Karpas-422 (cell line): ENCODE results near the gene NFATC1. TPM values are rescaled to one million over a fixed set of nuclear protein-coding genes. Genes with fewer than 3 reads are reported as not detected.

Experiments used
- DNase-seq: peaks from one replicate; pipeline ENCODE4 v3.0.0-alpha.2; 2015
- H2AFZ ChIP-seq: fragments of 200-600 bp; sonication (generic); 2 replicates; pipeline ENCODE4 v1.6.1; 2014; ENCODE audit warnings: antibody characterized with exemption, low read length, mixed read lengths
- H3K27ac ChIP-seq: fragments of 200-600 bp; sonication (generic); 2 replicates; pipeline ENCODE4 v1.5.1; 2014; ENCODE audit warnings: mild to moderate bottlenecking, low read length, moderate library complexity
- H3K27me3 ChIP-seq: fragments of 200-600 bp; sonication (generic); 2 replicates; pipeline ENCODE4 v1.6.1; 2014; ENCODE audit warnings: low read length, mixed read lengths
- H3K36me3 ChIP-seq: fragments of 200-600 bp; sonication (generic); 2 replicates; pipeline ENCODE4 v1.6.1; 2014; ENCODE audit warnings: low read length, mixed read lengths; ENCODE audit not compliant: insufficient read depth
- H3K4me1 ChIP-seq: fragments of 200-600 bp; sonication (generic); 2 replicates; pipeline ENCODE4 v1.6.1; 2014; ENCODE audit warnings: mild to moderate bottlenecking, low read length, mixed read lengths
- H3K4me2 ChIP-seq: fragments of 200-600 bp; sonication (generic); 2 replicates; pipeline ENCODE4 v1.6.1; 2014; ENCODE audit warnings: low read length, low read depth, mild to moderate bottlenecking; ENCODE audit not compliant: poor library complexity, severe bottlenecking
- H3K4me3 ChIP-seq: fragments of 200-600 bp; sonication (generic); 2 replicates; pipeline ENCODE4 v1.5.1; 2014; ENCODE audit warnings: mild to moderate bottlenecking, antibody characterized with exemption, low read length, mixed read lengths
- H3K79me2 ChIP-seq: fragments of 200-600 bp; sonication (generic); 2 replicates; pipeline ENCODE4 v1.6.1; 2014; ENCODE audit warnings: mild to moderate bottlenecking, low read length, mixed read lengths
- H3K9ac ChIP-seq: fragments of 200-600 bp; sonication (generic); 2 replicates; pipeline ENCODE4 v1.6.0; 2014; ENCODE audit warnings: low read length
- H3K9me2 ChIP-seq: fragments of 200-600 bp; sonication (generic), shearing (Covaris generic); replicated peaks from 2 replicates; pipeline ENCODE4 v1.6.0; 2014; ENCODE audit warnings: mild to moderate bottlenecking, low read length, moderate library complexity; ENCODE audit not compliant: insufficient read depth
- H3K9me3 ChIP-seq: fragments of 300-700, 200-600 bp; sonication (generic); 2 replicates; pipeline ENCODE4 v1.6.1; 2014; ENCODE audit warnings: low read length, mixed read lengths
- H4K20me1 ChIP-seq: fragments of 200-600 bp; sonication (generic); 2 replicates; pipeline ENCODE4 v1.6.1; 2014; ENCODE audit warnings: mild to moderate bottlenecking, antibody characterized with exemption, low read length, low read depth; ENCODE audit not compliant: insufficient read depth
- total RNA-seq: library from RNA; depleted of rRNA; stranded (reverse); fragments of >200 nt; shearing (Covaris generic); gene quantifications from 2 replicates; pipeline ENCODE4 v1.2.3, GENCODE V29; 2014; ENCODE audit warnings: low replicate concordance

Gene NFATC1
- total RNA-seq, 1 experiment from 2014 or later: 46.1 TPM

DNA sequence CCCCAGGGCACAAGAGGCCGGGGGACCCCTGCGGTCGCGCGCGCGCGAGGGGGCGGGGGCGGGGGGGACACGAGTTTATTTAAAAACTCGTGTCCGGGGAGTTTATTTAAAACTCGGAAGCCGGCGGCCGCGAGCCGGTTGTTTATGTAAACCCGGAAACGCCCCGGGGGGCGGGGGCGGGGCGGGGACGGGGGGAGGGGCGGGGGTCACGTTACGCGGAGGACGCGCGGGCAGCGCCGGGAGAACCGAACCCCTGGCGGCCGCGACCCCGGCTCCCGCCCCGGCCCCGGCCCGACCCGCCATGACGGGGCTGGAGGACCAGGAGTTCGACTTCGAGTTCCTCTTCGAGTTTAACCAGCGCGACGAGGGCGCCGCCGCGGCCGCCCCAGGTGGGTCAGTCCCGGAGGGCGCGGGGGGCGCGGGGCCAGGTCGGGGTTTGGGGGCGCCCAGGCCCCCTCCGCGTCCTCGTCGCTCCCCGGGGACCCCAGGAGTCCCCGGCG, 4.4 kb downstream of the NFATC1 start:
- peaks cover 76% of the 10 kb centered on the region for H3K4me1 ChIP-seq
- peak overlapping the region; percentile 98 for H3K4me2 ChIP-seq
- H3K9ac ChIP-seq: peak overlapping the region; percentile 96
- peak overlapping the region; percentile 89 for H3K4me3 ChIP-seq
- no peaks in the 10 kb centered on the region for H3K9me2 ChIP-seq
- peaks cover 80% of the 10 kb centered on the region for H3K79me2 ChIP-seq
- H4K20me1 ChIP-seq: peaks cover 7% of the 10 kb centered on the region; the same call in 1 of the 2 replicates
- H3K27me3 ChIP-seq: no peaks in the 10 kb centered on the region
- peaks cover 8% of the 10 kb centered on the region; the same call in 1 of the 2 replicates for H3K36me3 ChIP-seq
- peak; percentile 88 for DNase-seq
- no peaks in the 10 kb centered on the region for H3K9me3 ChIP-seq
- H3K27ac ChIP-seq: peak overlapping the region; percentile 90
- H2AFZ ChIP-seq: 0 out of 2 replicates have a peak overlapping the region, but pooled peaks have one; percentile 78

DNA sequence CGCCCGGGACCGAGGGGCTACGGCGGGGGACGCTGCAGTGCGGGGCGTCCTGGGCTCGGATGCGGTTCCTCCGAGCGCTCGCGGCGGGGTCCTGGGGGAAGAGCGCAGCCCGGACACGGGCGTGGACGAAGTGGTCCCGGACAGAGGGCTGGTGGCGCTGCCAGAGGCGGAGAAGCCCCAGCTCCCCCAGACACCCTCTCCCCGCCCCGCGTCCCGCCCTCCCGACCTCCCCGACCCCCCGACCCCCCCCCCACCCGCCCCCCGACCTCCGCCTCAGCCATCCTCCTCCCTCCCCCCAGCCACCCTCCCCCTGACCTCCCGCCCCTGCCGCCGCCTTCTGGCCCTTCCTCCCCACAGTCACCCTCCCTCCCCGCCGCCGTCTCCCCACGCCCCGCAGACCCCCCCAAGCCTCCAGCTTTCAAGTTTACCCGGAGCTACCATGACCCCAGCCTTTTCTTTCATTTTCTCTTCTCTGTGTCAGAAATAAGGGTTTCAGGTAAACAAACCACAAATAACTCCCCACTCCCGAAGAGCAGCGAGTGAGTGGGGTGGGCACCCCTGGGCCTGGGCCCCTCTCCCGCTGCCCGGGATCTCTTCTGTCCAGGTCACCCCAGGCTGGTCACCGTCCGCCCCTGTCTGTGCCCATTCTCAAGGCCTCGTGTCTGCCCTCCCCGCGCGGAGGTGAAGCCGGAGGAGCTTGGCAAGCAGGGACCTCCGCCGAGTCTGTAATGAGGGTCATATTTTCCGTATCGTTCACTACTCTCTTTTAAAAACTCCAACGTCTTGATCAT, 5.1 kb downstream of the NFATC1 start:
- peak overlapping the region; percentile 89 for H3K4me3 ChIP-seq
- no peaks in the 10 kb centered on the region for H3K9me2 ChIP-seq
- peak overlapping the region; percentile 90 for H3K27ac ChIP-seq
- peaks cover 8% of the 10 kb centered on the region; the same call in 1 of the 2 replicates for H3K36me3 ChIP-seq
- peaks cover 82% of the 10 kb centered on the region for H3K4me1 ChIP-seq
- H3K4me2 ChIP-seq: peak overlapping the region; percentile 85
- H3K9ac ChIP-seq: peak overlapping the region; percentile 92
- peaks cover 11% of the 10 kb centered on the region; the same call in 1 of the 2 replicates for H4K20me1 ChIP-seq
- no peak overlapping the region for H2AFZ ChIP-seq
- peaks cover 87% of the 10 kb centered on the region for H3K79me2 ChIP-seq
- peak; percentile 81 for DNase-seq
- no peaks in the 10 kb centered on the region for H3K27me3 ChIP-seq
- H3K9me3 ChIP-seq: no peaks in the 10 kb centered on the region

DNA sequence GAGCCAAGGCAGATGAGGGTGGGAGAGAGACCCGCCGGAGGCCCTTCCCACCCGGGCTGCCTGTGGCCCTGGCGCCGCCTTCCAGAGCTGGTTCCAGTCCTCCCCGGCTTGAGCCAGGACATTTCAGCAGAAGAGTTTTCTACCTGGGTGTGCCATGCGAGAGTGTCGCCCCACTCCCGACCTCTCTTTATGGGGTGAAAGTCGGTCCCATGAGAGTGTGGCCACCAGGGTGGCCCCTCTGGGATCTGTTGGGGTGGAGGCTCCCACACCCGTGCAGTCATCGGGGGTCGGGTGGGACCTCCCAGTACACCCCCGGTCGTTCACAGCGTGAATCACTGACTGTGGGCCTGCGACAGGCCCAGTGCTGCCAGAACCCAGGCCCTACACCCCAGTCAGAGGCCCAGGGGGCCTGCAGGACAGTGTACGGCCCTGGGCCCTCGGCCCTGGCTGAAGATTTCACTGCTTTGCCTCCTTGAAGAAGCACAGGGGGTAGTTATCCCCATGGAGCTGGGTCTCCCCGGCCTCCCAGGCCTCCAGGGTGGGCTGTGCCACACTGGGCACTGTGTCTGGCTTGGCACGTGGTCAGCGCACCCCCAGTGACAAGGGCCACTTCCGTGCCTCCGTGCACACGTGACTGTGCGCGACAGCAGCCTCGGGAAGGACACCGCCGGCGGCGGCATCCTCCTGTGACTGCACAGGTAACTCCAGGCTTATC, 5.9 kb downstream of the NFATC1 start:
- Histone ChIP-seq H3K27me3 (no peaks in the 10 kb centered on the region), H3K4me3 (peak overlapping the region; percentile 71), H3K9me2 (no peaks in the 10 kb centered on the region), H4K20me1 (peaks cover 19% of the 10 kb centered on the region), H3K4me1 (peaks cover 86% of the 10 kb centered on the region), H2AFZ (no peak overlapping the region), H3K27ac (peak overlapping the region; percentile 90), H3K36me3 (peaks cover 8% of the 10 kb centered on the region; the same call in 1 of the 2 replicates), H3K4me2 (peak overlapping the region; percentile 85), H3K9me3 (no peaks in the 10 kb centered on the region), H3K79me2 (peaks cover 94% of the 10 kb centered on the region), H3K9ac (peak overlapping the region; percentile 81)
- DNase-seq: peak; percentile 59

DNA sequence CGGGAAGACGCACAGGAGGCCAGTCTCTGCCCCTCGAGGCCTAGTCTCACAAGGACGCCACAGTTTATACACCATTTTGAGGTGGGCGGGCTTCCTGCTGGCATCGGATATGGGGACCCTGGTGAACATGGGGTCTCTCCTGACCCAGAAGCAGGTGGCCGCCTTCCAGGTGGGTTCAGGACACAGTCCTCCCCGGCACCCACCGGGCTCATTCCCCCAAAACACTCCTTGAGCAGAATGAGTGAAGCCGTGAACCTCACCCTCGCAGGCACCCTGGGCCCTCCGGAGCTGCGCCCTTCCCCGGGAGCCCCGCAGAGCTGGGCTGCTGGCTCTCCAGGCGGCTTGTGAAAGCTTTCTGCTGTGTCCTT, 6.5 kb downstream of the NFATC1 start:
- Histone ChIP-seq H3K4me2 (peak overlapping the region; percentile 85), H4K20me1 (peaks cover 25% of the 10 kb centered on the region), H3K9me3 (no peaks in the 10 kb centered on the region), H3K79me2 (peaks cover 94% of the 10 kb centered on the region), H3K27ac (peak overlapping the region; percentile 90), H2AFZ (no peak overlapping the region), H3K36me3 (peaks cover 8% of the 10 kb centered on the region; the same call in 1 of the 2 replicates), H3K27me3 (no peaks in the 10 kb centered on the region), H3K4me1 (peaks cover 81% of the 10 kb centered on the region), H3K4me3 (peak overlapping the region; percentile 71), H3K9ac (peak overlapping the region; percentile 81), H3K9me2 (no peaks in the 10 kb centered on the region)
- DNase-seq: no peak

DNA sequence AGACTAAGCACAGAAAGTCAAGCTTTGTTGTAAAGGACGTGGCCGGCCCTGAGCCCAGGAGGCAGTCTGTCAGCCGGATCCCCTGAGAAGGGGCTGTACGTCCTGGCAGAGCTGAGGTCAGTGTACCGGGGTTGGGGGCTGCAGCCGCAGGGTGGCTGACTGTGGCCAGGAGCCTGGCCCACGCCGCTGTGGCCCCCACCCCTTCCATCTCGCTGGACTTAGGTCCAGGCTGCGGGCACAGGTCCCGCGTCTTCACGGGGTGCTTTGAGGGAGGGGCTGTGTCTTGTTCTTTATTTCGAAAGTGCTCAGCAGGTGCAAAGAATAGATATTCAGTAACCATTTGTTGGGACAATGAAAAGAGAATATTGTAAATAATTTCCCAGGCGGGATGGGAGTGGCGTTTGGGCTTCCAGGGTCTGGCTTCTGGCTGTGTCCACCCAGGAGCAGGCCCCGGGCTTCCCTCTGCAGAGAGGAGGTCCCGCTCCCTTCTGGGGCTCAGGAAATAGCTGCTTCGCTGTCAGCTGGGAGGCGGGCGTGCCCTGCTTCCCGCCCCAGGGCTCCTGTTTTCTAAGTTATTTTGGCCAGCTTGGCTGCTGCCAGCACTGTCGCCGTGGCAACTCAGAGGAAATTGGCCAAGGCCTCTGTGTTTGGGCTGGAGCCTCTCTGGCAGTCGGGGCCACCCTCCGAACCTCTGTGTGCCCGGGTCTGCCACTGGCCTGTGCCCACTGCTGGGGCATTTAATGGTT, 7.4 kb downstream of the NFATC1 start:
- Histone ChIP-seq H3K79me2 (peaks cover 94% of the 10 kb centered on the region), H3K4me2 (peak overlapping the region; percentile 85), H3K9me2 (no peaks in the 10 kb centered on the region), H3K27me3 (no peaks in the 10 kb centered on the region), H4K20me1 (peaks cover 19% of the 10 kb centered on the region), H3K27ac (peak overlapping the region; percentile 90), H3K9me3 (no peaks in the 10 kb centered on the region), H3K36me3 (peaks cover 4% of the 10 kb centered on the region; the same call in 1 of the 2 replicates), H3K9ac (peak overlapping the region; percentile 81), H3K4me3 (peak overlapping the region; percentile 71; the same call in 1 of the 2 replicates), H3K4me1 (peaks cover 71% of the 10 kb centered on the region), H2AFZ (no peak overlapping the region)
- no peak for DNase-seq

DNA sequence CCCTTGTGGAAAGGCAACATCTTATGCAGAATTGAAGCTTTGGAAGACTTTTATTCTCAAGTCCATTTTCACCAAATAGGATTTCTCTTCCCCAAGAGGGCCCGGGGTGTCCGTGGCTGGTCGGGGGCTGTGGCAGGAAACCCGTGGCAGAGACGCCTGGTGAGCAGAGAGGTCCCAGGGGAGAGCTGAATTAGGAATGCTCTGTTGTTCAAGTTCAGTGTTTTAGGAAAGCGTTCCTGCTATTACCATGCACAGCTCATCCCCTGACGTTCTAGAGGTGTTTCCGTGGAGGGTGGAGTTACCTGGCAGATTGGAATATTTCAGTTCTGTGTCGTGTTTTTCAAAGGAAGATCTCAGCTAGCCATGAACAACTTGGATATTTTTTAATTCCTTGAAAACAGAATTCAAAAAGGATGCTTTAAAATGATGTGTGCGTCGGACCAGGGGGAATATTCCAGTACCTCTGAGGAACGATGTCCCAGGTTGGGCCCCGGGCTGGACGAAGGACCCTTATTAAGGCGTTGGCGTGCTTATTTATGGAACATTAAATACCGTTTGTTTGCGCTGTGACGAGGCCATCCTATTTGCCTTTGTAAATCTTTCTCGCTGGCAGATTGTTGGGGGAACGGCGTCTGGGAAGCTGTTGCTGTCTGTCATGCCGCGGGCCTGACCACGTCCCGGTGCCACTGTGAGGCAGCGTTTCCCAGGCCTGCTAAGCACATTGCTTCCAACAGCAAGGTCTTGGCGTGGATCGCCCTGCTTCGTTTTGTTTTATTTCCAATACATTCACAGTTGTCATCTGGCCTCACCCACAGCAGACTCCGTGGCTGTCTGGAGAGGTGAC, 8.2 kb downstream of the NFATC1 start:
- peaks cover 63% of the 10 kb centered on the region for H3K4me1 ChIP-seq
- no peak for DNase-seq
- peaks cover 94% of the 10 kb centered on the region for H3K79me2 ChIP-seq
- peaks cover 19% of the 10 kb centered on the region for H4K20me1 ChIP-seq
- H3K27me3 ChIP-seq: no peaks in the 10 kb centered on the region
- H3K27ac ChIP-seq: peak overlapping the region; percentile 90
- H3K4me2 ChIP-seq: peak overlapping the region; percentile 85
- H2AFZ ChIP-seq: no peak overlapping the region
- H3K9me3 ChIP-seq: no peaks in the 10 kb centered on the region
- H3K4me3 ChIP-seq: no peak overlapping the region; the same call in 1 of the 2 replicates
- H3K9me2 ChIP-seq: no peaks in the 10 kb centered on the region
- H3K36me3 ChIP-seq: peaks cover 7% of the 10 kb centered on the region; the same call in 1 of the 2 replicates
- H3K9ac ChIP-seq: peak overlapping the region; percentile 81; the same call in 1 of the 2 replicates

DNA sequence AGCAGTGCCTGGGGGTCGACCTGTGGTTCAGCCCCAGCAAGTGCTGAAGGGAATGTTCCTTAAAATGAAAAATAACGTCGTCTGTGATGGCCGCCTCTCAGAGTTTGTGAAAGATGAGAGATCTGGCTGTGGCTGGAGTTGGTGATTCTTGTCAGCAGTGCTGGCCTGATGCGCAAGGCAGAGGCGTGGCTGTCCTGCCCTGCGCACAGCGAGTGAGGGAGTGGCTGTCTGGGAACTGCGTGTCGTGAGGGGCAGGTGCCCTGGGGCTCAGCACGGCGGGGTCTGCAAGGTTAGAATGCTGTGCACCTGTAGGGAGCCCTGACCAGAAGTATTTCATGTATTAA, 8.8 kb downstream of the NFATC1 start:
- Histone ChIP-seq H3K4me1 (peaks cover 57% of the 10 kb centered on the region), H3K4me2 (peak overlapping the region; percentile 62), H3K79me2 (peaks cover 94% of the 10 kb centered on the region)

More for the DNA sequence above, 8.8 kb downstream of the NFATC1 start:
- H3K4me3 ChIP-seq: no peak overlapping the region; the same call in 1 of the 2 replicates
- peaks cover 7% of the 10 kb centered on the region; the same call in 1 of the 2 replicates for H3K36me3 ChIP-seq
- no peaks in the 10 kb centered on the region for H3K9me3 ChIP-seq
- no peak for DNase-seq
- no peaks in the 10 kb centered on the region for H3K9me2 ChIP-seq
- H3K27ac ChIP-seq: peak overlapping the region; percentile 79; the same call in 1 of the 2 replicates
- no peak overlapping the region for H2AFZ ChIP-seq
- H3K27me3 ChIP-seq: no peaks in the 10 kb centered on the region
- peak overlapping the region; percentile 54 for H3K9ac ChIP-seq
- peaks cover 24% of the 10 kb centered on the region for H4K20me1 ChIP-seq
